ENCODE data around the gene TTC24. TPM values are rescaled to one million over a fixed set of nuclear protein-coding genes. Genes with fewer than 3 reads are reported as not detected.

TTC24 gene
- total and polyA plus RNA-seq, 2 experiments from 2014 or later: not detected

DNA sequence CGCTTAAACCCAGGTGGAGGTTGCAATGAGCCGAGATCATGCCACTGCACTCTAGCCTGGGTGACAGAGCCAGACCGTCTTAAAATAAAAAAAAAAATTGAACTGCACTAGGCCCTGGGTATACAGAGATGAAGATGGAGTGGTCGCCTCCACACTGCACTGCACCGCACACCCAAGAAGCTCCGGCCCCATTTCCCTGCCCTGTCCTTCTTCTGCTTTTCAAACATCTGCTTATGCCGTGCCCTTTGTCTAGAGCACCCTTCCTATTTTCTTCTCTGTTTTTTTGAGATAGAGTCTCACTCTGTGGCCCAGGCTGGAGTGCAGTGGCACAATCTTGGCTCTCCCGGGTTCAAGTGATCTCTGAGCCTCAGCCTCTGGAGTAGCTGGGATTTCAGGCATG is 24.6 kb upstream of the TTC24 start (continued):
- TF ChIP-seq, protein P1, sequence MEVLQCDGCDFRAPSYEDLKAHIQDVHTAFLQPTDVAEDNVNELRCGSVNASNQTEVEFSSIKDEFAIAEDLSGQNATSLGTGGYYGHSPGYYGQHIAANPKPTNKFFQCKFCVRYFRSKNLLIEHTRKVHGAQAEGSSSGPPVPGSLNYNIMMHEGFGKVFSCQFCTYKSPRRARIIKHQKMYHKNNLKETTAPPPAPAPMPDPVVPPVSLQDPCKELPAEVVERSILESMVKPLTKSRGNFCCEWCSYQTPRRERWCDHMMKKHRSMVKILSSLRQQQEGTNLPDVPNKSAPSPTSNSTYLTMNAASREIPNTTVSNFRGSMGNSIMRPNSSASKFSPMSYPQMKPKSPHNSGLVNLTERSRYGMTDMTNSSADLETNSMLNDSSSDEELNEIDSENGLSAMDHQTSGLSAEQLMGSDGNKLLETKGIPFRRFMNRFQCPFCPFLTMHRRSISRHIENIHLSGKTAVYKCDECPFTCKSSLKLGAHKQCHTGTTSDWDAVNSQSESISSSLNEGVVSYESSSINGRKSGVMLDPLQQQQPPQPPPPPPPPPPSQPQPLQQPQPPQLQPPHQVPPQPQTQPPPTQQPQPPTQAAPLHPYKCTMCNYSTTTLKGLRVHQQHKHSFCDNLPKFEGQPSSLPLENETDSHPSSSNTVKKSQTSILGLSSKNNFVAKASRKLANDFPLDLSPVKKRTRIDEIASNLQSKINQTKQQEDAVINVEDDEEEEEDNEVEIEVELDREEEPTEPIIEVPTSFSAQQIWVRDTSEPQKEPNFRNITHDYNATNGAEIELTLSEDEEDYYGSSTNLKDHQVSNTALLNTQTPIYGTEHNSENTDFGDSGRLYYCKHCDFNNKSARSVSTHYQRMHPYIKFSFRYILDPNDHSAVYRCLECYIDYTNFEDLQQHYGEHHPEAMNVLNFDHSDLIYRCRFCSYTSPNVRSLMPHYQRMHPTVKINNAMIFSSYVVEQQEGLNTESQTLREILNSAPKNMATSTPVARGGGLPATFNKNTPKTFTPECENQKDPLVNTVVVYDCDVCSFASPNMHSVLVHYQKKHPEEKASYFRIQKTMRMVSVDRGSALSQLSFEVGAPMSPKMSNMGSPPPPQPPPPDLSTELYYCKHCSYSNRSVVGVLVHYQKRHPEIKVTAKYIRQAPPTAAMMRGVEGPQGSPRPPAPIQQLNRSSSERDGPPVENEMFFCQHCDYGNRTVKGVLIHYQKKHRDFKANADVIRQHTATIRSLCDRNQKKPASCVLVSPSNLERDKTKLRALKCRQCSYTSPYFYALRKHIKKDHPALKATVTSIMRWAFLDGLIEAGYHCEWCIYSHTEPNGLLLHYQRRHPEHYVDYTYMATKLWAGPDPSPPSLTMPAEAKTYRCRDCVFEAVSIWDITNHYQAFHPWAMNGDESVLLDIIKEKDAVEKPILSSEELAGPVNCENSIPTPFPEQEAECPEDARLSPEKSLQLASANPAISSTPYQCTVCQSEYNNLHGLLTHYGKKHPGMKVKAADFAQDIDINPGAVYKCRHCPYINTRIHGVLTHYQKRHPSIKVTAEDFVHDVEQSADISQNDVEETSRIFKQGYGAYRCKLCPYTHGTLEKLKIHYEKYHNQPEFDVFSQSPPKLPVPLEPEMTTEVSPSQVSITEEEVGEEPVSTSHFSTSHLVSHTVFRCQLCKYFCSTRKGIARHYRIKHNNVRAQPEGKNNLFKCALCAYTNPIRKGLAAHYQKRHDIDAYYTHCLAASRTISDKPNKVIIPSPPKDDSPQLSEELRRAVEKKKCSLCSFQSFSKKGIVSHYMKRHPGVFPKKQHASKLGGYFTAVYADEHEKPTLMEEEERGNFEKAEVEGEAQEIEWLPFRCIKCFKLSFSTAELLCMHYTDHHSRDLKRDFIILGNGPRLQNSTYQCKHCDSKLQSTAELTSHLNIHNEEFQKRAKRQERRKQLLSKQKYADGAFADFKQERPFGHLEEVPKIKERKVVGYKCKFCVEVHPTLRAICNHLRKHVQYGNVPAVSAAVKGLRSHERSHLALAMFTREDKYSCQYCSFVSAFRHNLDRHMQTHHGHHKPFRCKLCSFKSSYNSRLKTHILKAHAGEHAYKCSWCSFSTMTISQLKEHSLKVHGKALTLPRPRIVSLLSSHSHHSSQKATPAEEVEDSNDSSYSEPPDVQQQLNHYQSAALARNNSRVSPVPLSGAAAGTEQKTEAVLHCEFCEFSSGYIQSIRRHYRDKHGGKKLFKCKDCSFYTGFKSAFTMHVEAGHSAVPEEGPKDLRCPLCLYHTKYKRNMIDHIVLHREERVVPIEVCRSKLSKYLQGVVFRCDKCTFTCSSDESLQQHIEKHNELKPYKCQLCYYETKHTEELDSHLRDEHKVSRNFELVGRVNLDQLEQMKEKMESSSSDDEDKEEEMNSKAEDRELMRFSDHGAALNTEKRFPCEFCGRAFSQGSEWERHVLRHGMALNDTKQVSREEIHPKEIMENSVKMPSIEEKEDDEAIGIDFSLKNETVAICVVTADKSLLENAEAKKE (CRISPR knock-in tag; IDR thresholded peaks at IDR 0.05): no peak
- no peak for TF ChIP-seq NANOG (IDR thresholded peaks at IDR 0.05; ENCODE audit: borderline replicate concordance)
- TF ChIP-seq, protein P2, sequence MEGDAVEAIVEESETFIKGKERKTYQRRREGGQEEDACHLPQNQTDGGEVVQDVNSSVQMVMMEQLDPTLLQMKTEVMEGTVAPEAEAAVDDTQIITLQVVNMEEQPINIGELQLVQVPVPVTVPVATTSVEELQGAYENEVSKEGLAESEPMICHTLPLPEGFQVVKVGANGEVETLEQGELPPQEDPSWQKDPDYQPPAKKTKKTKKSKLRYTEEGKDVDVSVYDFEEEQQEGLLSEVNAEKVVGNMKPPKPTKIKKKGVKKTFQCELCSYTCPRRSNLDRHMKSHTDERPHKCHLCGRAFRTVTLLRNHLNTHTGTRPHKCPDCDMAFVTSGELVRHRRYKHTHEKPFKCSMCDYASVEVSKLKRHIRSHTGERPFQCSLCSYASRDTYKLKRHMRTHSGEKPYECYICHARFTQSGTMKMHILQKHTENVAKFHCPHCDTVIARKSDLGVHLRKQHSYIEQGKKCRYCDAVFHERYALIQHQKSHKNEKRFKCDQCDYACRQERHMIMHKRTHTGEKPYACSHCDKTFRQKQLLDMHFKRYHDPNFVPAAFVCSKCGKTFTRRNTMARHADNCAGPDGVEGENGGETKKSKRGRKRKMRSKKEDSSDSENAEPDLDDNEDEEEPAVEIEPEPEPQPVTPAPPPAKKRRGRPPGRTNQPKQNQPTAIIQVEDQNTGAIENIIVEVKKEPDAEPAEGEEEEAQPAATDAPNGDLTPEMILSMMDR (conservative IDR thresholded peaks at IDR 0.05; ENCODE audit: low read depth in 2 of 2): no peak
- no peak for TF ChIP-seq ZNF331 (CRISPR knock-in tag; IDR thresholded peaks at IDR 0.05; ENCODE audit: low read depth)

DNA sequence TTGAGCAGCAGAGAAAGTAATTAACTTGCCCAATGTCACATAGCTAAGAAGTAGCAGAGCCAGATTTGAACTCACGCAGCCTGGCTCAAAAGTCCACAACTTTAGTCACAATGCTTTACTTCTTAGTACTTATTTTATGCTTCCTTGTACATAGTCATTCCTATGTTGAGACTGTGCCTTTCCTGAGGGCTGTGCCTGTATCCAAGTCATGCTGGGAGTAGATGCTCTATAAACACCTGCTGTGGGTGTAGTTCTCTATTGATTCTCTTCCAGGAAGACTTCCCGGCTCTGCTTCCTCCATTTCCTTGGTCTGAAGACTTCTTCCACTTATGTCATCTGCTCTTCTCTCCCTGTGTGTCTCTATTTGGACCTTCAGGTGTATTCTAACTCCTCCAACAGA is 23.8 kb upstream of the TTC24 start:
- ATAC-seq (no peak), DNase-seq (ENCODE audit: low spot score) (no peak)
- Histone ChIP-seq H3K4me2 (no peak overlapping the region), H3K79me2 (replicated peaks; ENCODE audit: insufficient read depth) (no peaks in the 10 kb centered on the region), H3K36me3 (ENCODE audit: insufficient read depth) (peaks cover 13% of the 10 kb centered on the region; the same call in 1 of the 2 replicates), H3K4me3 (no peak overlapping the region), H3K4me1 (ENCODE audit: insufficient read depth) (no peaks in the 10 kb centered on the region), H3K27ac (ENCODE audit: low read depth) (no peak overlapping the region), H3K9me2 (ENCODE audit: insufficient read depth) (no peaks in the 10 kb centered on the region), H2AFZ (no peak overlapping the region), H3F3A (replicated peaks; ENCODE audit: low read depth) (no peaks in the 10 kb centered on the region), H4K20me1 (replicated peaks; ENCODE audit: insufficient read depth) (no peaks in the 10 kb centered on the region), H3K27me3 (ENCODE audit: insufficient read depth) (no peaks in the 10 kb centered on the region)
- Mint-ChIP-seq H3K36me3 (ENCODE audit: low read depth) (peaks cover 26% of the 10 kb centered on the region), H3K4me3 (no peak overlapping the region), H3K9me3 (no peaks in the 10 kb centered on the region), H3K27me3 (ENCODE audit: insufficient read depth, low read depth, poor library complexity) (peaks cover 2% of the 10 kb centered on the region), H3K4me1 (no peaks in the 10 kb centered on the region), H3K27ac (no peak overlapping the region)
- TF ChIP-seq POLR2AphosphoS5 (IDR thresholded peaks at IDR 0.05; ENCODE audit: low read depth): no peak
- TF ChIP-seq, protein P3, sequence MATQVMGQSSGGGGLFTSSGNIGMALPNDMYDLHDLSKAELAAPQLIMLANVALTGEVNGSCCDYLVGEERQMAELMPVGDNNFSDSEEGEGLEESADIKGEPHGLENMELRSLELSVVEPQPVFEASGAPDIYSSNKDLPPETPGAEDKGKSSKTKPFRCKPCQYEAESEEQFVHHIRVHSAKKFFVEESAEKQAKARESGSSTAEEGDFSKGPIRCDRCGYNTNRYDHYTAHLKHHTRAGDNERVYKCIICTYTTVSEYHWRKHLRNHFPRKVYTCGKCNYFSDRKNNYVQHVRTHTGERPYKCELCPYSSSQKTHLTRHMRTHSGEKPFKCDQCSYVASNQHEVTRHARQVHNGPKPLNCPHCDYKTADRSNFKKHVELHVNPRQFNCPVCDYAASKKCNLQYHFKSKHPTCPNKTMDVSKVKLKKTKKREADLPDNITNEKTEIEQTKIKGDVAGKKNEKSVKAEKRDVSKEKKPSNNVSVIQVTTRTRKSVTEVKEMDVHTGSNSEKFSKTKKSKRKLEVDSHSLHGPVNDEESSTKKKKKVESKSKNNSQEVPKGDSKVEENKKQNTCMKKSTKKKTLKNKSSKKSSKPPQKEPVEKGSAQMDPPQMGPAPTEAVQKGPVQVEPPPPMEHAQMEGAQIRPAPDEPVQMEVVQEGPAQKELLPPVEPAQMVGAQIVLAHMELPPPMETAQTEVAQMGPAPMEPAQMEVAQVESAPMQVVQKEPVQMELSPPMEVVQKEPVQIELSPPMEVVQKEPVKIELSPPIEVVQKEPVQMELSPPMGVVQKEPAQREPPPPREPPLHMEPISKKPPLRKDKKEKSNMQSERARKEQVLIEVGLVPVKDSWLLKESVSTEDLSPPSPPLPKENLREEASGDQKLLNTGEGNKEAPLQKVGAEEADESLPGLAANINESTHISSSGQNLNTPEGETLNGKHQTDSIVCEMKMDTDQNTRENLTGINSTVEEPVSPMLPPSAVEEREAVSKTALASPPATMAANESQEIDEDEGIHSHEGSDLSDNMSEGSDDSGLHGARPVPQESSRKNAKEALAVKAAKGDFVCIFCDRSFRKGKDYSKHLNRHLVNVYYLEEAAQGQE (IDR thresholded peaks at IDR 0.05; ENCODE audit: unreplicated experiment): no peak
